CD4-positive, alpha-beta T cell (primary cell): ENCODE measurements around the gene HDAC4. TPM values are rescaled to one million over a fixed set of nuclear protein-coding genes. Genes with fewer than 3 reads are reported as not detected.

Experiments used
- ATAC-seq: fragments of 200-7000 bp; cut with Tn5 transposase; one replicate; pipeline ENCODE4 v1.10.0; 2022; ENCODE audit warnings: mild to moderate bottlenecking; ENCODE audit not compliant: poor library complexity
- CTCF ChIA-PET: fragments of 350-600 bp; sonication (Branson Sonifier 250); formaldehyde crosslinking; loops from one replicate; lab custom pipeline; 2021; ENCODE audit warnings: antibody characterized with exemption, inconsistent platforms; lab: Charles Lee
- POLR2A ChIA-PET: fragments of 350-600 bp; sonication (Branson Sonifier 250); formaldehyde crosslinking; loops from one replicate; lab custom pipeline; 2021; ENCODE audit warnings: antibody characterized with exemption, inconsistent platforms; lab: Charles Lee
- DNase-seq, 14 experiments: peaks; one replicate each; pipeline ENCODE4 v3.0.0-alpha.2; 2013 to 2020; ENCODE audit warnings: mixed read lengths in 2 of 14
- H3K27ac ChIP-seq, 2 donors: one replicate each; pipeline versions ENCODE4 v1.5.1 to v1.7.0; 2013; ENCODE audit warnings: low read length in 2 of 2, low read depth in 1 of 2, mild to moderate bottlenecking in 1 of 2
- H3K27me3 ChIP-seq, 2 experiments: 1 replicate in 1 of 2; 2 replicates in 1 of 2; pipeline versions ENCODE4 v1.6.1 to v1.7.0; 2013; ENCODE audit warnings: low read length in 2 of 2, control low read depth in 1 of 2, mild to moderate bottlenecking in 1 of 2, moderate library complexity in 1 of 2; ENCODE audit not compliant: insufficient read depth in 2 of 2, control insufficient read depth in 1 of 2
- H3K36me3 ChIP-seq: one replicate; pipeline ENCODE4 v1.6.1; 2013; ENCODE audit warnings: low read length, control low read depth; ENCODE audit not compliant: insufficient read depth
- H3K4me1 ChIP-seq: one replicate; pipeline ENCODE4 v1.6.1; 2013; ENCODE audit warnings: low read length, control low read depth; ENCODE audit not compliant: insufficient read depth
- H3K4me3 ChIP-seq: one replicate; pipeline ENCODE4 v1.5.1; 2013; ENCODE audit warnings: mild to moderate bottlenecking, low read length, moderate library complexity
- H3K9me3 ChIP-seq, 2 experiments: 1 replicate in 1 of 2; 2 replicates in 1 of 2; pipeline versions ENCODE4 v1.6.1 to v1.7.0; 2013; ENCODE audit warnings: low read length in 2 of 2, mild to moderate bottlenecking in 2 of 2, control low read depth in 1 of 2, moderate library complexity in 1 of 2; ENCODE audit not compliant: control insufficient read depth in 1 of 2, insufficient read depth in 1 of 2
- H3K27ac Mint-ChIP-seq: one replicate; pipeline ENCODE4 v1.8.0; 2020; ENCODE audit warnings: mixed read lengths
- H3K27me3 Mint-ChIP-seq: one replicate; pipeline ENCODE4 v1.8.0; 2021; ENCODE audit warnings: mixed read lengths
- H3K36me3 Mint-ChIP-seq: one replicate; pipeline ENCODE4 v1.8.0; 2021; ENCODE audit warnings: low read depth, mixed read lengths
- H3K4me1 Mint-ChIP-seq: one replicate; pipeline ENCODE4 v1.8.0; 2021; ENCODE audit warnings: low read depth, mixed read lengths
- H3K4me3 Mint-ChIP-seq: one replicate; pipeline ENCODE4 v1.8.0; 2020; ENCODE audit warnings: mild to moderate bottlenecking, mixed read lengths
- H3K9me3 Mint-ChIP-seq: one replicate; pipeline ENCODE4 v1.8.0; 2020; ENCODE audit warnings: mixed read lengths
- CTCF ChIP-seq: fragments of 200-600 bp; IDR thresholded peaks from one replicate; pipeline ENCODE4 v1.8.0; 2022; ENCODE audit warnings: antibody characterized with exemption, mild to moderate bottlenecking
- intact Hi-C, 2 experiments: fragments of 100-400 bp; cut with DNase I in 1 of 2; cut with micrococcal nuclease in 1 of 2; formaldehyde crosslinking; loops; one replicate each; pipeline versions ENCODE4 v1.15.1 to v1.9.0; 2023 to 2025; cut with DNase I, micrococcal nuclease
- total RNA-seq, 174 experiments: library from RNA in 2 of 174; stranded (reverse) in 2 of 174; gene quantifications; one replicate each; pipeline ENCODE4 v1.2.3 and lab custom pipeline; 2021 to 2026

HDAC4 gene
- total RNA-seq, 2 experiments from 2014 or later = 45.3 to 49.2 TPM

- CTCF ChIA-PET = interaction anchor here (3.0 kb wide), 1 partner anchor 14 kb away, joined by 16 read pairs; no protein-coding TSS in a partner anchor
- peaks cover 17% of the 10 kb centered on the region for H3K4me1 ChIP-seq
- H3K4me3 ChIP-seq = no peak overlapping the region
- Mint-ChIP-seq H3K27ac (peak overlapping the region; percentile 92), H3K27me3 (no peaks in the 10 kb centered on the region), H3K36me3 (peaks cover 17% of the 10 kb centered on the region), H3K9me3 (no peaks in the 10 kb centered on the region), H3K4me1 (peaks cover 29% of the 10 kb centered on the region), H3K4me3 (no peak overlapping the region)
- H3K27ac ChIP-seq = no peak overlapping the region
- POLR2A ChIA-PET = interaction anchor here (0.7 to 1.2 kb wide), 2 partner anchors 18 kb away, joined by 3 to 4 read pairs; partner anchors contain the start of gene HDAC4
- intact Hi-C loops = loop anchor here (5.0 kb wide), 2 partner anchors 96 to 116 kb away; no protein-coding TSS in a partner anchor
- peaks cover 3% of the 10 kb centered on the region for H3K36me3 ChIP-seq
- TF ChIP-seq CTCF = no peak
- no peaks in the 10 kb centered on the region for H3K27me3 ChIP-seq
- peak in 1 of 14 experiments; percentile 14 for DNase-seq
- H3K9me3 ChIP-seq = no peaks in the 10 kb centered on the region
- no peak for ATAC-seq
These were observed 17.6 kb downstream of the HDAC4 start for GRCh38 chr2:239383036-239383758.

- Mint-ChIP-seq H3K27me3 (no peaks in the 10 kb centered on the region), H3K36me3 (peaks cover 17% of the 10 kb centered on the region), H3K9me3 (no peaks in the 10 kb centered on the region), H3K4me3 (no peak overlapping the region), H3K4me1 (peaks cover 29% of the 10 kb centered on the region), H3K27ac (peak overlapping the region; percentile 92)
- ChIA-PET POLR2A (interaction anchor here (1.2 kb wide), 1 partner anchor 19 kb away, joined by 4 read pairs; no protein-coding TSS in a partner anchor), CTCF (interaction anchor here (3.0 kb wide), 1 partner anchor 15 kb away, joined by 16 read pairs; no protein-coding TSS in a partner anchor)
- H3K9me3 ChIP-seq = no peaks in the 10 kb centered on the region
- intact Hi-C loops = loop anchor here (5.0 kb wide), 2 partner anchors 95 to 115 kb away; no protein-coding TSS in a partner anchor
- no peaks in the 10 kb centered on the region for H3K27me3 ChIP-seq
- peaks cover 1% of the 10 kb centered on the region for H3K36me3 ChIP-seq
- DNase-seq (no peak), ATAC-seq (no peak)
- no peak overlapping the region for H3K4me3 ChIP-seq
- H3K27ac ChIP-seq = no peak overlapping the region
- peaks cover 17% of the 10 kb centered on the region for H3K4me1 ChIP-seq
- TF ChIP-seq CTCF = no peak
These were observed 18.4 kb downstream of the HDAC4 start for GRCh38 chr2:239382384-239382880.

GRCh38 chr2:239381709-239382134 is 19.1 kb downstream of the HDAC4 start:
- CTCF ChIA-PET = interaction anchor here (1.7 to 3.0 kb wide), 4 partner anchors 12 to 114 kb away, joined by 8 to 19 read pairs (median 14); no protein-coding TSS in a partner anchor
- H3K4me1 ChIP-seq = peaks cover 17% of the 10 kb centered on the region
- intact Hi-C loops = loop anchor here (1.0 to 5.0 kb wide), 6 partner anchors 12 to 114 kb away; partner anchors contain the start of gene HDAC4 (in 1 of the 2)

More at GRCh38 chr2:239381709-239382134, 19.1 kb downstream of the HDAC4 start:
- H3K27ac ChIP-seq = peak overlapping the region; percentile 10 to 65
- H3K27me3 Mint-ChIP-seq = no peaks in the 10 kb centered on the region
- TF ChIP-seq CTCF = no peak
- POLR2A ChIA-PET = interaction anchor here (1.0 to 2.5 kb wide), 13 partner anchors 8 to 643 kb away, joined by 3 to 40 read pairs (median 11); partner anchors contain the start of genes HDAC4 and NDUFA10
- DNase-seq (peak in 3 of 14 experiments; percentile 32 to 57 (median 36)), ATAC-seq (no peak)
- H3K36me3 Mint-ChIP-seq = peaks cover 15% of the 10 kb centered on the region
- peaks cover 2% of the 10 kb centered on the region for H3K36me3 ChIP-seq
- peak overlapping the region; percentile 86 for H3K4me3 Mint-ChIP-seq
- H3K4me3 ChIP-seq = peak overlapping the region; percentile 51
- H3K9me3 ChIP-seq = no peaks in the 10 kb centered on the region
- no peaks in the 10 kb centered on the region for H3K9me3 Mint-ChIP-seq
- no peaks in the 10 kb centered on the region for H3K27me3 ChIP-seq
- H3K4me1 Mint-ChIP-seq = peaks cover 27% of the 10 kb centered on the region
- peak overlapping the region; percentile 92 for H3K27ac Mint-ChIP-seq
